NCI-H82 treated with DMSO at 0.1 percent for 48 hours (cell line): ENCODE results near the gene MSRB2.
"Not testable (repeated sequence)": the region's sequence is repeated elsewhere in the genome, so short reads cannot be mapped to it uniquely, and the experiment has no call there.

Experiments
- DNase-seq: peaks from one replicate; lab custom pipeline; 2025; ENCODE audit not compliant: unreplicated experiment; lab: John Stamatoyannopoulos, UW

Gene MSRB2

DNA sequence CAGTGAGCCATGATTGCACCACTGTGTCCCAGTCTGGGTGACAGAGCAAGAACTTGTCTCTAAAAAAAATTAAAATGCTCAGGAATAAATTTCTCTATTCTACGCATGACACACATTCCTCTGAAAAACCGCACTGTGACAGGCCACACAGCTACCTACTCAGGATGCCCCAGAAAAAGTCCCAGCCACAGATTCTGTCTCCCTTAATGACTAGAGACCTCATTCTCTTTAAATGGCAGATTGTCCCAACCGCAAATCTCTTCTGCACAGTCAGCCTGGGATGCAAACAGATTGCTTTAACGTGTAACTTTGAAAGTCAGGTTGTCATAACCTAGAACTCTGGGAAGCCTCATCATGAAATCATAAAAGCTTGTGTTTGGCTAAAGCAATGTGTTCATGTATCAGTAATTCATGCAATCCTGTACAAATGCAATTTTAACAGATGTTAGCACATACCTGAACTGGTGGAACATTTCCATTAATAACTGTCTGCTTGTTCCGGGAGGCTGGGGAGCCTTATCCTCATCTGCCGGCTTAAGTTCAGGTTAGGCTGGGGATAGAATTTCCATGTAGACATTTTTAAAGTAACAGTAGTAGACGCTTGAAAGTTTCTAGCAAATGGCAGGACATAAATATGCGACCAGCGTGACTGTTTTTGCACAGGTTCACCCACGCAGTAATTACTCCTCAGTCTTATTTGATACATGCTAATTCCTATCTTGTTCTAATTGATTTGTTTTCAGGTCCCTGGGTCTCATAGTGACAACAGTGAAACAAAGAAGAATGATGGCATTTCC is 26.2 kb upstream of the MSRB2 start:
- DNase-seq = no peak

- DNase-seq = not testable (repeated sequence)
Observed at GRCh38 chr10:23070092-23070912, 25.1 kb upstream of the MSRB2 start.

GRCh38 chr10:23070913-23071218 is 24.5 kb upstream of the MSRB2 start:
- DNase-seq = no peak

DNA sequence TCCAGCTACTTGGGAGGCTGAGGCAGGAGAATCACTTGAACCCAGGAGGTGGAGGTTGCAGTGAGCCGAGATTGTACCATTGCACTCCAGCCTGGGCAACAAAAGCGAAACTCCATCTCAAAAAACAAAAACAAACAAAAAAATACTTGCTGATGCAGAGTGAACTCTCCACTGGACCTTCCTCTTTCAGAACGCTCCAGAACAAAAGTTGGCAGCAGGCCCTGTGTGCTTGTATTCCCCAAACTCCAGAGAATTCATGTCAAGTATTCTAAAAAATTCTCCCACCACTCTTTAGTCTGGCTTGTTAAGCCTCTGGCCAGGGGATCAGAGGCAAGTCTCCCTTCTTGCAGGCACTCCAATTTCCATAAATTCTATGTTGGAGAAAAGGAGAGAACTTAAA is 22.8 kb upstream of the MSRB2 start:
- DNase-seq = not testable (repeated sequence)

DNA sequence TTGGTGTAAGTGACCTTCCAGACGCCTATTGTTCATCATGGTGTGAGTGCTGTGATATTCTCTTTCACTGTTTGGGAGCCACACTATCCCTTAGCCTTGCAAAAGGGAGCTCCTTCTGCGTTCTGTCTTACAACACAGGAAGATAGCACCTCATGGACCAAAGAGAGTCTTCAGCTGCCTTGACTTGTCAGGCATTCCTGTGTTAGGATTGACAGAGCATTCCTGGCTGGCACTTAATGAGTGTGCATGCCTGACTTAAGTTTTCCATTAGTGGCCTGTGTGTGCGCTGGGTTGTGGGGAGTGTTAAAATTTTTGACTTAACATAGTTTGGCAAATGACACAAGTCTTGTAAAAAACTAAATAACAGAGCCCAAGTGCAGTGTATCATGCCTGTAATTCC is 21.9 kb upstream of the MSRB2 start:
- DNase-seq = no peak

DNA sequence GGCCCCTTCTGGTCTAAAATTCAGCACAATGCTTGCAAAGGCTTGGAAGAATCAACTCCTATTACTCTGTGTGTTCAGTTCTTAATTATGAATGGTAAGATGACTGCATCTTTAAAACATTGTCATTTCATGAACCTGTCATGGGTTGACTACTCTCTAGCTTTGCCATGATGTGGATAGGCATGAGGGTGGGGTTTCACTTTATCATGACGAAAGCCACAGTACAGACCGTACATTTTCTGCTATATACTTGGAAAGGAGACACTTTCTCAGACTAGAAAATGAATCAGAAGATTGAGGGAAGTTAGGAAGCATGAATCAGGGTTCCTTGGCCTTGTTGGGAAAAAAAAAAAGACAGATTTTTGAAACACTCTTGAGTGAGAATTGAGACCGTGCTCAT is 19.7 kb upstream of the MSRB2 start:
- DNase-seq = no peak

GRCh38 chr10:23078114-23078513 is 17.3 kb upstream of the MSRB2 start:
- DNase-seq = no peak

GRCh38 chr10:23079700-23080099 is 15.7 kb upstream of the MSRB2 start:
- DNase-seq = peak; percentile 75

DNA sequence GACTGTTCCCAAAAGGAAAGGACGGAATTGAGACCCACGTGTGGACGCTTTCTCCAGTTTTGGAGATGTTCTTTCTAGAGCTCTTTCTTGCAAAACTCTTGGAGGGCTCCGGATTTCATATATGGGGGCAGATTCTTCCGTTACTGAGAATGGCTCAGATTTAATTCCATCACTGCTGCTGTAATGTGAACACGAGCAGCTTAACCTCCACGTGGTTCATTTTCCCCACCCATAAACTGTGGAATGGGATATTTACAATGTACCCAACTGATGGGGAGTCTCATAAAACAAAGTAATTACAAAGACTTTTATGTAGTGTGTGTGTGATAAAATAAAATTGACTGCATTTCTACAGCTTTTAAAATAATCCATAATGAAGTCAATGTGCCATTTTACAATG is 15.1 kb upstream of the MSRB2 start:
- DNase-seq = peak; percentile 3

DNA sequence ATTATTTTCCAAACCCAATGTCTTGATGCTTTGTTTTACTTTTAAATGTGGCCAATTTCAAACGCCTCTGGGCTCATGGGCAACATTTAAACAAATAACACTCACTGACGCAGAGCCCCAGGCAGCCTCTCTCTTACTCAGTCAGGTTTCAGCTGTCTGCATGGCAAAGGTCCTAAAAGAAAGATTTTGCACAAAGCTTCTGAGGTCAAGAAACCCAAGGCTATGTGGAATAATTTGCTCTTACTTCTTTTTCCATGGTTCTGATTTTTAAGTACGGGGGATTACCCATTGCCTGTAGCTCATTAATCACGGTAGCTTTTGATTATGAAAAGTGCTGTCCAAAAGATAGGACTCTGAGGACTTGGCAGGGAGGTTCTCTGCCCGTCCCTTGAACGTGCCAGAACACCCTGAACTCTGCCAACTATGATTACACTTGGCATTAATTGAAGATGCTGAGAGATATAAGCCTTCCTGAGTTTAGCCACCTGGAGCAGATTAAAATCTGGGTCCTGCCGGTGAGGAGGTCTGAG is 14.1 kb upstream of the MSRB2 start:
- DNase-seq = no peak

DNA sequence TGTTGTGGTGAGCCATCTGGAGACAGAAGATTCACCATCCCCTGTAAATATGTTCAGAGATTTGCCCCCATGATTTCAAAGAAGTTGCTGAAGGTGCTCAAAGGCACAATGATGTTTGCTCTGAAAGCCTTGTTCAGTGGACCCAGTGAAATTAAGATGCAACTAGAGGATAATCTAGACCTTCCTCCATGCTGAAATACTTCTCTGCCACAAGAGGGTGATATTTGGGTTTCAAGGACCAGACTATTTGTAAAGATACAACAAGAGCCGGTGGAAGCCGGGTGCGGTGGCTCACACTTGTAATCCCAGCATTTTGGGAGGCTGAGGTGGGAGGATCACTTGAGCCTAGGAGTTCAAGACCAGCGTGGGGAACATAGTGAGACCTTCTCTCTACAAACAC is 13.5 kb upstream of the MSRB2 start:
- DNase-seq = no peak

DNA sequence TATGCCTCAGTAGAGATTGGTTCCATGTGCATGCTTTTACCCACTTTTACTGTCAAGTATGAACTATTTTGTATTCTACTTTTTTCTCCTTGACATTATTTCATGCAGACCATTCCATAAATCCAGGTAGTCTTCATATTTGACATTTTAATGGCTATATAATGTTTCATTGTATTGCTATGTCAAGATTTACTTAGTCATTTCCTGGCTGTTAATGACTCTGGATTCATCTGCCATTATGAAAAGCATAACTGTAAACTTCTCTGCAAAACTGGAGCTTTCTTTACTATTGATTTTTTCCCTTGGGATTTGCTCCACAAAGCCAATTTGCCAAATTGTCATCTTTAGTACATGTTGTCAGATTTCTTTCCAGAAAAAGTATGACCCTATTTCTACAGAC is 6.8 kb upstream of the MSRB2 start:
- DNase-seq = no peak

DNA sequence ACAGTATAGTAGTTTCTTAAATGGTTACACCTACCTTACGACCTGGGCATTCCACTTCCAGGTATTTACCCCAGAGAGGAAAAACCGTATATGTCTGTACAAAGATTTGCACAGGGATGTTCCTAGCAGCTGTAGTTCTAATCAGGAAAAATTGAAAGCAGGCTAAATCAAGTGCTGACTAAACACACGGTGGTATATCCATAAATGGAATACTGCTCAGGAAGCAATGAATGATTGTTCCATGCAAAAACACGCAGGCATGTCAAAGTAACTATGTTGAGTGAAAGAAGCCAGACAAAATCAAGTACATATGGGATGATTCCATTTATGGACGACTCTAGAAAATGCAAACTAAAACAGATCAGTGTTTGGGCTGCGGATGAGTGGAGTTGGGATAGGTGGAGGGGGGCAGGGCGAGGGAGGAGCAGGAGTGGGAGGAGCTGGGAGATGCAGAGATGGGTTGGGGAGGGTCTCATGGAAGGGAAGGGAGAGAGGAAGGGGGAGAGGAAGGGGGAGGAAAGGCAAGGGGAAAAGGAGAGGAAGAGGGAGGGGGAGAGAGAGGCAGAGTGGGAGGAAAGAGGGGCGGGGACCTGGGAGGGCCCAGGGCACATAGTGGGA is 484 bp upstream of the MSRB2 start:
- no peak for DNase-seq

- no peak for DNase-seq
Observed at GRCh38 chr10:23095966-23096801, 805 bp downstream of the MSRB2 start.

GRCh38 chr10:23096802-23097549 is 1.6 kb downstream of the MSRB2 start:
- DNase-seq = no peak

- DNase-seq = no peak
Observed at GRCh38 chr10:23099079-23099478, 3.7 kb downstream of the MSRB2 start.

- no peak for DNase-seq
Observed at GRCh38 chr10:23099816-23100215, 4.4 kb downstream of the MSRB2 start.

- no peak for DNase-seq
Observed at GRCh38 chr10:23100331-23101030, 5.1 kb downstream of the MSRB2 start.

DNA sequence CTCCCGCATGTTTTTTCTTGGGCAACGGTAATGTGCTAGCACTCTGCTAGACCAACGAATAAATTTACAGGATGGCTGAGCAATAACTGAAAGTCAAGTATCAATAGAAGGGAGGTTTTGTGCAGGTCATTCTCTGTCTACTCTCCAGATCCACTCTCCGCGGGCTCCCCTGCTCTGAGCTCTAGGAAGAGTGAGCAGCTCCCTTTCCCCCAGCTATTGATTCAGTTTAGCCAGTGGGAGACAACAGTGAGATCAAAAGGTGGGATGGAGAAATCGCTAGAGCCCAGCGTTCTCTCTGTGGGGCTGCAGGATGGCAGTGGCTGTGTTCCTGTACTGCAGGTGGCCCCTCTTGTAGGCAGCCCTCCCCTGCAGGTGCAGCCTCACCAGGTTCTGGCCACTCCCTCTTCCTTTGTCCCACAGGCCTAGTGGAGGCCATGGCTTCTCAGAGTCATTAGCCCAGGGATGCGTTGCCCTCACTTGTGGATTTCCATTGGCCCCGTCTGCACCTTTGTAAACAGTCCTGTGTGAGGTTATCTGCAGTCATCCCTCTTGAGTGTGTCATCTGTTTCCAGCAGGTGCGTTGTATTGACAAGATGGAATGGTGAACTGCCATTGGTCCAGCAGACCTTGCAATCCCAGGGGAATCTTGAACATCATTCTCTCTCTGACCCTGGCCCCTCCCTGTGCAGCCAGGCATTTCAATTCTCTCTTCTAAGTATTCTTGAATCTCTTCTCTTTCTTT is 11.1 kb downstream of the MSRB2 start:
- no peak for DNase-seq
